GM18873 (cell line): ENCODE data around the gene RAB11FIP4.

Experiments used
- ATAC-seq: cut with Tn5 transposase; IDR thresholded peaks from one replicate; pipeline ENCODE4 v1.9.1; 2021; ENCODE audit warnings: mild to moderate bottlenecking, moderate library complexity, moderate number of reproducible peaks; ENCODE audit not compliant: unreplicated experiment, low FRiP score

RAB11FIP4 gene

GRCh38 chr17:31495022-31495885, 103.8 kb downstream of the RAB11FIP4 start:
- no peak for ATAC-seq

- ATAC-seq, result no peak
Measured at GRCh38 chr17:31496097-31496496, 104.6 kb downstream of the RAB11FIP4 start.

- no peak for ATAC-seq
Measured at GRCh38 chr17:31496601-31497000, 105.1 kb downstream of the RAB11FIP4 start.

GRCh38 chr17:31497431-31497830, 106.0 kb downstream of the RAB11FIP4 start:
- no peak for ATAC-seq

- no peak for ATAC-seq
Measured at GRCh38 chr17:31497994-31498826, 106.7 kb downstream of the RAB11FIP4 start.

GRCh38 chr17:31499771-31500554, 108.5 kb downstream of the RAB11FIP4 start:
- no peak for ATAC-seq

GRCh38 chr17:31506517-31506916, 115.0 kb downstream of the RAB11FIP4 start:
- no peak for ATAC-seq

- ATAC-seq, result peak; percentile 50
Measured at GRCh38 chr17:31508288-31509094, 117.0 kb downstream of the RAB11FIP4 start.

GRCh38 chr17:31509095-31509804, 117.8 kb downstream of the RAB11FIP4 start:
- ATAC-seq, result no peak

- no peak for ATAC-seq
Measured at GRCh38 chr17:31509805-31510177, 118.3 kb downstream of the RAB11FIP4 start.

- ATAC-seq, result no peak
Measured at GRCh38 chr17:31510308-31511194, 119.1 kb downstream of the RAB11FIP4 start.

GRCh38 chr17:31511195-31511578, 119.7 kb downstream of the RAB11FIP4 start:
- ATAC-seq, result no peak

GRCh38 chr17:31511580-31511979, 120.1 kb downstream of the RAB11FIP4 start:
- no peak for ATAC-seq

- ATAC-seq, result no peak
Measured at GRCh38 chr17:31512104-31512740, 120.7 kb downstream of the RAB11FIP4 start.

- ATAC-seq, result no peak
Measured at GRCh38 chr17:31512796-31513195, 121.3 kb downstream of the RAB11FIP4 start.

GRCh38 chr17:31513731-31514427, 122.4 kb downstream of the RAB11FIP4 start:
- ATAC-seq, result no peak

- ATAC-seq, result no peak
Measured at GRCh38 chr17:31515267-31515666, 123.8 kb downstream of the RAB11FIP4 start.
